KMS-11 (cell line): ENCODE measurements around the gene TPSG1.
"Not testable (repeated sequence)": the region's sequence is repeated elsewhere in the genome, so short reads cannot be mapped to it uniquely, and the experiment has no call there.

Experiments
- H2AFZ ChIP-seq: fragments of 200-600 bp; sonication (generic); 2 replicates; pipeline ENCODE4 v1.6.1; 2016; ENCODE audit warnings: antibody characterized with exemption, mixed run types, low read depth
- H3K27ac ChIP-seq: fragments of 200-600 bp; sonication (generic); 2 replicates; pipeline ENCODE4 v1.6.1; 2016; ENCODE audit warnings: mild to moderate bottlenecking, mixed run types
- H3K27me3 ChIP-seq: fragments of 200-600 bp; sonication (generic); 2 replicates; pipeline ENCODE4 v1.6.1; 2017; ENCODE audit warnings: mild to moderate bottlenecking, low read depth, mixed run types, moderate library complexity; ENCODE audit not compliant: insufficient read depth
- H3K36me3 ChIP-seq: fragments of 200-600 bp; sonication (generic); 2 replicates; pipeline ENCODE4 v1.6.1; 2017; ENCODE audit warnings: mild to moderate bottlenecking, mixed run types; ENCODE audit not compliant: insufficient read depth
- H3K4me1 ChIP-seq: fragments of 200-600 bp; sonication (generic); 2 replicates; pipeline ENCODE4 v1.6.1; 2016; ENCODE audit warnings: mild to moderate bottlenecking, low read depth, mixed run types; ENCODE audit not compliant: poor library complexity, severe bottlenecking
- H3K4me2 ChIP-seq: fragments of 200-600 bp; sonication (generic); 2 replicates; pipeline ENCODE4 v1.7.0; 2016; ENCODE audit warnings: mild to moderate bottlenecking, mixed run types
- H3K4me3 ChIP-seq: fragments of 200-600 bp; sonication (generic); IDR thresholded peaks from 2 replicates; pipeline ENCODE4 v1.6.1; 2017; ENCODE audit warnings: low read depth, low read length, mixed read lengths; ENCODE audit not compliant: insufficient read depth
- H3K79me2 ChIP-seq: fragments of 200-600 bp; sonication (generic); 2 replicates; pipeline ENCODE4 v1.6.1; 2016; ENCODE audit warnings: low read depth, mixed run types; ENCODE audit not compliant: insufficient read depth
- H3K9ac ChIP-seq: fragments of 200-600 bp; sonication (generic); 2 replicates; pipeline ENCODE4 v1.6.1; 2016; ENCODE audit warnings: mild to moderate bottlenecking, mixed run types
- H4K20me1 ChIP-seq: fragments of 200-600 bp; sonication (generic); 2 replicates; pipeline ENCODE4 v1.6.1; 2016; ENCODE audit warnings: mild to moderate bottlenecking, mixed run types; ENCODE audit not compliant: insufficient read depth
- CTCF ChIP-seq: fragments of 200-600 bp; sonication (generic); conservative IDR thresholded peaks from 2 replicates; pipeline ENCODE4 v1.6.1; 2017; ENCODE audit warnings: low read depth, mild to moderate bottlenecking, antibody characterized with exemption, low read length, moderate library complexity, mixed read lengths

TPSG1 gene

GRCh38 chr16:1226692-1227091 is 1.6 kb upstream of the TPSG1 start:
- H3K27ac ChIP-seq, H3K36me3 ChIP-seq, H2AFZ ChIP-seq, H3K4me3 ChIP-seq, H3K9ac ChIP-seq, H3K79me2 ChIP-seq, H3K4me2 ChIP-seq, H4K20me1 ChIP-seq, H3K4me1 ChIP-seq: not testable (repeated sequence)
- H3K27me3 ChIP-seq: peaks cover 50% of the 10 kb centered on the region

- not testable (repeated sequence) for H3K27ac ChIP-seq, H3K36me3 ChIP-seq, H2AFZ ChIP-seq, H3K4me3 ChIP-seq, H3K4me1 ChIP-seq, H3K4me2 ChIP-seq, H4K20me1 ChIP-seq, H3K9ac ChIP-seq, H3K79me2 ChIP-seq
- H3K27me3 ChIP-seq: peaks cover 59% of the 10 kb centered on the region
Observed at GRCh38 chr16:1225728-1226311, 752 bp upstream of the TPSG1 start.

- no peaks in the 10 kb centered on the region for H3K4me1 ChIP-seq
- TF ChIP-seq CTCF: no peak
- H3K4me3 ChIP-seq: no peak overlapping the region
- H3K27ac ChIP-seq: no peak overlapping the region
- H4K20me1 ChIP-seq: no peaks in the 10 kb centered on the region
- no peaks in the 10 kb centered on the region for H3K79me2 ChIP-seq
- H2AFZ ChIP-seq: no peak overlapping the region
- H3K4me2 ChIP-seq: no peak overlapping the region
- H3K9ac ChIP-seq: no peak overlapping the region
- H3K36me3 ChIP-seq: no peaks in the 10 kb centered on the region
- peaks cover 71% of the 10 kb centered on the region for H3K27me3 ChIP-seq
Observed at GRCh38 chr16:1224558-1224957, 510 bp downstream of the TPSG1 start.

- Histone ChIP-seq H3K27ac (no peak overlapping the region), H3K79me2 (no peaks in the 10 kb centered on the region), H3K4me1 (no peaks in the 10 kb centered on the region), H3K9ac (no peak overlapping the region), H3K27me3 (peaks cover 79% of the 10 kb centered on the region), H4K20me1 (no peaks in the 10 kb centered on the region), H3K4me2 (no peak overlapping the region), H3K4me3 (no peak overlapping the region), H3K36me3 (no peaks in the 10 kb centered on the region), H2AFZ (no peak overlapping the region)
- TF ChIP-seq CTCF: no peak
Observed at GRCh38 chr16:1223355-1224214, 1.5 kb downstream of the TPSG1 start.

- H4K20me1 ChIP-seq: no peaks in the 10 kb centered on the region
- TF ChIP-seq CTCF: no peak
- no peak overlapping the region for H3K4me2 ChIP-seq
- no peak overlapping the region for H3K4me3 ChIP-seq
- H3K9ac ChIP-seq: no peak overlapping the region
- no peak overlapping the region for H3K27ac ChIP-seq
- H3K36me3 ChIP-seq: no peaks in the 10 kb centered on the region
- H2AFZ ChIP-seq: no peak overlapping the region
- no peaks in the 10 kb centered on the region for H3K4me1 ChIP-seq
- H3K79me2 ChIP-seq: no peaks in the 10 kb centered on the region
- peaks cover 86% of the 10 kb centered on the region for H3K27me3 ChIP-seq
Observed at GRCh38 chr16:1222553-1223354, 2.3 kb downstream of the TPSG1 start.
